Sigmoid colon (tissue), 7 donors: ENCODE data around the gene CACNB2. TPM values are rescaled to one million over a fixed set of nuclear protein-coding genes. Genes with fewer than 3 reads are reported as not detected.
"Not testable (repeated sequence)": the region's sequence is repeated elsewhere in the genome, so short reads cannot be mapped to it uniquely, and the experiment has no call there.

Experiments used
- DNase-seq: peaks from one replicate; pipeline ENCODE4 v3.0.0-alpha.2; 2019
- H3K27ac ChIP-seq, 4 donors: fragments of 200-600 bp; sonication (generic); one replicate each; pipeline ENCODE4 v1.5.1; 2016 to 2019; ENCODE audit warnings: mild to moderate bottlenecking in 1 of 4
- H3K27me3 ChIP-seq, 3 donors: fragments of 200-600 bp; sonication (generic); one replicate each; pipeline ENCODE4 v1.5.1; 2019; ENCODE audit warnings: mild to moderate bottlenecking in 1 of 3
- H3K36me3 ChIP-seq, 4 donors: fragments of 200-600 bp; sonication (generic); one replicate each; pipeline ENCODE4 v1.5.1; 2016 to 2019
- H3K4me1 ChIP-seq, 4 donors: fragments of 200-600 bp; sonication (generic); one replicate each; pipeline ENCODE4 v1.5.1; 2017 to 2019
- H3K4me3 ChIP-seq, 4 donors: fragments of 200-600 bp; sonication (generic); one replicate each; pipeline ENCODE4 v1.5.1; 2017 to 2019; ENCODE audit warnings: mild to moderate bottlenecking in 2 of 4, moderate library complexity in 1 of 4
- H3K9me3 ChIP-seq, 4 donors: fragments of 200-600 bp in 3 of 4; sonication (generic) in 3 of 4; one replicate each; pipeline versions ENCODE4 v1.5.1 to v1.6.1; 2013 to 2019
- CTCF ChIP-seq, 4 experiments: fragments of 450-650 bp in 3 of 4; fragments of 200-600 bp in 1 of 4; IDR thresholded peaks; one replicate each; pipeline ENCODE4 v1.5.1; 2016 to 2019; ENCODE audit warnings: antibody characterized with exemption in 4 of 4, mild to moderate bottlenecking in 3 of 4, moderate library complexity in 2 of 4
- EP300 ChIP-seq, 4 donors: sonication (generic); formaldehyde crosslinking; IDR thresholded peaks; one replicate each; pipeline ENCODE4 v1.6.1; 2017; ENCODE audit warnings: antibody characterized with exemption in 4 of 4
- POLR2A ChIP-seq, 2 donors: fragments of 450-650 bp; IDR thresholded peaks; one replicate each; pipeline ENCODE4 v1.6.1; 2016; ENCODE audit warnings: antibody characterized with exemption in 2 of 2, mild to moderate bottlenecking in 2 of 2, moderate library complexity in 2 of 2
- POLR2AphosphoS5 ChIP-seq, 4 donors: sonication (generic); formaldehyde crosslinking; IDR thresholded peaks; one replicate each; pipeline ENCODE4 v1.6.1; 2017; ENCODE audit warnings: antibody characterized with exemption in 4 of 4
- WGBS, 2 donors: extraction: QIAGEN DNeasy Blood & Tissue Kit; methylation state at CpG; one replicate each; pipeline ENCODE4 v1.1.7; 2013; 5-methylcytosine and 5-hydroxymethylcytosine counted together
- intact Hi-C: fragments of 100-400 bp; cut with DNase I; formaldehyde crosslinking; loops from one replicate; pipeline ENCODE4 v1.15.1; 2023
- polyA plus RNA-seq, 3 donors: library from polyadenylated mRNA; stranded (reverse); fragments of 200-250 nt; gene quantifications; one replicate each; pipeline ENCODE4 v1.2.3, GENCODE V29; 2013
- total RNA-seq, 4 donors: library from RNA; depleted of rRNA; stranded (reverse); fragments of >200 nt; gene quantifications; one replicate each; pipeline ENCODE4 v1.1.0, GENCODE V29; 2016
- donor health status: healthy with polysubstance abuse.
- donor health status: Bipolar disorder and iron deficiency.
- donor health status: healthy.

The CACNB2 gene
- total and polyA plus RNA-seq, 7 donors: 1.2 to 85.3 (median 36.0) TPM

DNA sequence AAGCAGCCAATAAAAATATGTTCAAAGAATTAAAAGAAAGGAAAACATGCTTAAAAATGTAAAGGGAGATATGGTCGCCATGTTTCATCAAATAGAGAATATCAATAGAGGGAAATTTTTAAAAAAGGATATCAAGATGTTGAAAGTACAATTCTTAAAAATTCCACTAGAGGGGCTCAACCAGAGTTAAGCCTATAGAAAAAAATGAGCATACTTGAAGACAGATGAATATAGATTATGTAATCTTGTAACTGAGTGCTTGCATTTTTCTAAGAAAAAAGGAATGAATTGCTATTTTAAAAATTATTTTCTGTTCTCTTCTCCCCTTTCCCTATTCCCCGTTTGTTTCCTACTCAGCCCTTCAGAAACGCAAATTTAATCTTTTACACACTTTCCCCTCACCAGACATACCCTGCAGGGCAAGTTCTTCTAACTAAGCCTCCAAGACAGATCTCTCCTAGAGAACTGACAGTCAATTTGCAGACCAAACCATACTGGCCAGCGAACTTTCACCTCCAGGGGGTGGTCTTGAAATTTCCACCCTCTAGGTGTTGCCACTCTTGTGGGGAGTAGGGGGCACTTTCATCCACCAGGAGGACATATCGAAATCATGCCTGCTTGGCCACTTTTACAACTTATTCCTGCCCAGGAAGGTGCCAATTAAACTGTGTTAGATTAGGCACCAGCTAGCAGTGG is 443.5 kb downstream of the CACNB2 start:
- Histone ChIP-seq H3K4me1 (no peaks in the 10 kb centered on the region), H3K27me3 (no peaks in the 10 kb centered on the region), H3K4me3 (no peak overlapping the region), H3K36me3 (peaks cover 0 to 42% (median 5%) of the 10 kb centered on the region in 4 donors), H3K27ac (no peak overlapping the region), H3K9me3 (peaks cover 0 to under 1% (median 0%) of the 10 kb centered on the region in 4 donors)
- DNase-seq: no peak
- intact Hi-C loops: no loop called here
- WGBS, 2 donors: 88 to 93% methylated on average over 5 of the region's 5 CpGs
- TF ChIP-seq EP300 (IDR thresholded peaks at IDR 0.05) (no peak), CTCF (IDR thresholded peaks at IDR 0.05) (no peak), POLR2AphosphoS5 (IDR thresholded peaks at IDR 0.05) (no peak), POLR2A (IDR thresholded peaks at IDR 0.05) (no peak)

DNA sequence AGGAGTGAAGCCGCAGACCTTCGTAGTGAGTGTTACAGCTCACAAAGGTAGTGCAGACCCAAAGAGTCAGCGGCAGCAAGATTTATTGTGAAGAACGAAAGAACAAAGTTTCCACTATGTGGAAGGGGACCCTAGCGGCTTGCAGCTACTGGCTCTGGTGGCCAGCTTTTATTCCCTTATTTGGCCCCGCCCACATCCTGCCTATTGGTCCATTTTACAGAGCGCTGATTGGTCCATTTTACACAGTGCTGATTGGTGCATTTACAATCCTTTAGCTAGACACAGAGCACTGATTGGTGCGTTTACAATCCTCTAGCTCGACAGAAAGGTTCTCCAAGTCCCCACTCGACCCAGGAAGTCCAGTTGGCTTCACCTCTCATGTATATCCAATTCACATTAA is 446.4 kb downstream of the CACNB2 start:
- H3K4me3 ChIP-seq, H3K27me3 ChIP-seq, intact Hi-C loops, DNase-seq, H3K4me1 ChIP-seq, H3K27ac ChIP-seq, H3K9me3 ChIP-seq: not testable (repeated sequence)
- peaks cover 0 to 26% (median 5%) of the 10 kb centered on the region in 4 donors for H3K36me3 ChIP-seq
- 98% methylated on average over 10 of the region's 10 CpGs for WGBS, 2 donors

DNA sequence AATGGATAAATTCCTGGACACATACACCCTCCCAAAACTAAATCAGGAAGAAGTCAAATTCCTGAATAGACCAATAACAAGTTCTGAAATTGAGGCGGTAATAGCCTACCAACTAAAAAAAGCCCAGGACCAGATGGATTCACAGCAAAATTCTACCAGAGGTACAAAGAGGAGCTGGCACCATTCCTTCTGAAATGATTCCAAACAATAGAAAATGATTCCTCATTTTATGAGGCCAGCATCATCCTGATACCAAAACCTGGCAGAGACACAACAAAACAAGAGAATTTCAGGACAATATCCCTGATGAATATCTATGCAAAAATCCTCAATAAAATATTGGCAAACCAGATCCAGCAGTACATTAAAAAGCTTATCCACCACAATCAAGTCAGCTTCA is 450.9 kb downstream of the CACNB2 start:
- H3K9me3 ChIP-seq, DNase-seq, H3K4me3 ChIP-seq, H3K4me1 ChIP-seq, intact Hi-C loops, H3K27me3 ChIP-seq, H3K27ac ChIP-seq: not testable (repeated sequence)
- WGBS, 2 donors: 96 to 98% methylated on average over 1 of the region's 1 CpG
- peaks cover 0 to 19% (median 5%) of the 10 kb centered on the region in 4 donors for H3K36me3 ChIP-seq

Other genes with a start within 250 kb of the CACNB2 start
- gene SLC39A12, start 188.5 kb upstream of the CACNB2 start, total RNA-seq: under 1 TPM in 2 of 4 donors, not detected in 2; 0.14 to 0.16 TPM
- gene SLC39A12, start 188.5 kb upstream of the CACNB2 start, polyA plus RNA-seq: not detected